GM18505 (cell line): ENCODE results near the gene HCFC2.

Experiments
- ATAC-seq: cut with Tn5 transposase; IDR thresholded peaks from one replicate; pipeline ENCODE4 v1.9.1; 2021; ENCODE audit not compliant: unreplicated experiment
- POLR2A ChIP-seq: IDR thresholded peaks from 4 replicates; pipeline ENCODE4 v1.6.1; 2011; ENCODE audit warnings: borderline replicate concordance; ENCODE audit not compliant: insufficient read depth, insufficient read length; ENCODE audit errors: extremely low read depth

HCFC2 gene

GRCh38 chr12:104115587-104115975, 51.2 kb downstream of the HCFC2 start:
- ATAC-seq, result no peak
- TF ChIP-seq POLR2A, result no peak

- ATAC-seq, result no peak
- TF ChIP-seq POLR2A, result no peak
These were observed 56.7 kb downstream of the HCFC2 start for GRCh38 chr12:104121001-104121400.

GRCh38 chr12:104122298-104122697, 58.0 kb downstream of the HCFC2 start:
- TF ChIP-seq POLR2A, result no peak

GRCh38 chr12:104126548-104126947, 62.2 kb downstream of the HCFC2 start:
- no peak for TF ChIP-seq POLR2A
- ATAC-seq, result no peak

More at GRCh38 chr12:104122298-104122697, 58.0 kb downstream of the HCFC2 start:
- ATAC-seq, result no peak

- no peak for ATAC-seq
- no peak for TF ChIP-seq POLR2A
These were observed 66.4 kb downstream of the HCFC2 start for GRCh38 chr12:104130760-104131159.

GRCh38 chr12:104131609-104132008, 67.3 kb downstream of the HCFC2 start:
- no peak for ATAC-seq
- TF ChIP-seq POLR2A, result no peak

GRCh38 chr12:104132351-104132956, 68.1 kb downstream of the HCFC2 start:
- ATAC-seq, result no peak
- no peak for TF ChIP-seq POLR2A

GRCh38 chr12:104133321-104133720, 69.0 kb downstream of the HCFC2 start:
- no peak for TF ChIP-seq POLR2A
- no peak for ATAC-seq

GRCh38 chr12:104133866-104134265, 69.5 kb downstream of the HCFC2 start:
- TF ChIP-seq POLR2A, result no peak
- ATAC-seq, result no peak

GRCh38 chr12:104134882-104135281, 70.6 kb downstream of the HCFC2 start:
- no peak for TF ChIP-seq POLR2A
- no peak for ATAC-seq

GRCh38 chr12:104136577-104136976, 72.2 kb downstream of the HCFC2 start:
- no peak for TF ChIP-seq POLR2A
- ATAC-seq, result no peak

- TF ChIP-seq POLR2A, result no peak
- ATAC-seq, result peak; percentile 34
These were observed 72.9 kb downstream of the HCFC2 start for GRCh38 chr12:104137001-104137901.

GRCh38 chr12:104137902-104138796, 73.8 kb downstream of the HCFC2 start, which contains the start of gene NFYB:
NFYB (minus strand) TSS chr12:104138210; CDS start chr12:104135453, 2,757 bp downstream.
- peak; percentile 91 for ATAC-seq
- TF ChIP-seq POLR2A, result peak; percentile 91
